Transverse colon (tissue), 4 donors: ENCODE measurements around the gene ARF1.

Source experiments
- EP300 ChIP-seq: sonication (generic); formaldehyde crosslinking; IDR thresholded peaks from one replicate; pipeline ENCODE4 v1.6.1; 2017; ENCODE audit warnings: antibody characterized with exemption, low read depth
- POLR2A ChIP-seq: fragments of 450-650 bp; IDR thresholded peaks from one replicate; pipeline ENCODE4 v1.6.1; 2016; ENCODE audit warnings: antibody characterized with exemption, mild to moderate bottlenecking, moderate library complexity
- POLR2AphosphoS5 ChIP-seq, 3 donors: sonication (generic); formaldehyde crosslinking; IDR thresholded peaks; one replicate each; pipeline ENCODE4 v1.6.1; 2016; ENCODE audit warnings: antibody characterized with exemption in 3 of 3
- TF ChIP-seq, protein P1 (sequence below), 5 experiments: fragments of 200-600 bp in 3 of 5; fragments of 450-650 bp in 2 of 5; sonication (generic) in 3 of 5; IDR thresholded peaks; 1 replicate in 2 of 5; 2 replicates in 3 of 5; pipeline ENCODE4 v1.5.1; 2016 to 2017; ENCODE audit warnings: antibody characterized with exemption in 5 of 5, inconsistent platforms in 3 of 5, mild to moderate bottlenecking in 2 of 5, moderate library complexity in 1 of 5

DNA sequence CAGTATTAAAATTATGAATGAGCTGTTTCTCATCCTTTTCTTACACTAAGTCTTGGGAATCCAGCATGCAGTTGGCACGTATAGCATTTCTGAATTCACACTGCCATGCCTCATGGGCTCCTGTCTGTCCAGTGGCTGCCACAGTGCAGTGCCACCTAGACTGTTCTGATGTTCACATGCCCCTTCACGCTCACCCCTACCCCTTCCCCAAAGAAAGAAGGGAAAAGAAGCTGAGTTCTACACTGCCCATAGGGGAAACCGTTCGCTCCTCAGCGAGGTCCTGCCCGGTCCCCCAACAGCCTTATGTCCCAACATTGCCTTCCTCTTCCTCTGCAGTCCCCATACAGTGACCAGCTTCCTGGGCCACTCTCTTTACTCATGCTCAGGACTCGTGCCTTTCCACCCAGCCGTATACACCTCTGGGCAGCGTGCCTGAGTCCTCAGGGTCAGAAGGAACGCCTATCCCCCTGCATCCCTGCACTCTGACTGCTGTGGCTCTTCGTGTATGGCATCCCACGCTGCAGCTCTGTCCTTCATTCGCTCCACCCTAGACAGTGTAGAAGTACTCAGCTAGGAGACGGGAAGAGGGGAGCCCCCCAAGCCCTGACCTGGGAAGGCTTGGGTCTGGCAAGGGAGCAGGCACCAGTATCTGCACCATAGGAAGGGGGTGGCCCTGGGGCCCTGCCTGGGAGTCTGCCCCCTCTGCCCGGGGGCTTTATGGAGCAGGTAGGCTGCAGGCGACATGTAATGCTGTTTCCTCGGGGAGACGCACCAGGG, 24.1 kb upstream of the ARF1 start:
- TF ChIP-seq, protein P1, sequence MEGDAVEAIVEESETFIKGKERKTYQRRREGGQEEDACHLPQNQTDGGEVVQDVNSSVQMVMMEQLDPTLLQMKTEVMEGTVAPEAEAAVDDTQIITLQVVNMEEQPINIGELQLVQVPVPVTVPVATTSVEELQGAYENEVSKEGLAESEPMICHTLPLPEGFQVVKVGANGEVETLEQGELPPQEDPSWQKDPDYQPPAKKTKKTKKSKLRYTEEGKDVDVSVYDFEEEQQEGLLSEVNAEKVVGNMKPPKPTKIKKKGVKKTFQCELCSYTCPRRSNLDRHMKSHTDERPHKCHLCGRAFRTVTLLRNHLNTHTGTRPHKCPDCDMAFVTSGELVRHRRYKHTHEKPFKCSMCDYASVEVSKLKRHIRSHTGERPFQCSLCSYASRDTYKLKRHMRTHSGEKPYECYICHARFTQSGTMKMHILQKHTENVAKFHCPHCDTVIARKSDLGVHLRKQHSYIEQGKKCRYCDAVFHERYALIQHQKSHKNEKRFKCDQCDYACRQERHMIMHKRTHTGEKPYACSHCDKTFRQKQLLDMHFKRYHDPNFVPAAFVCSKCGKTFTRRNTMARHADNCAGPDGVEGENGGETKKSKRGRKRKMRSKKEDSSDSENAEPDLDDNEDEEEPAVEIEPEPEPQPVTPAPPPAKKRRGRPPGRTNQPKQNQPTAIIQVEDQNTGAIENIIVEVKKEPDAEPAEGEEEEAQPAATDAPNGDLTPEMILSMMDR (IDR thresholded peaks at IDR 0.05) = no peak
- TF ChIP-seq EP300 (no peak), POLR2AphosphoS5 (IDR thresholded peaks at IDR 0.05) (no peak), POLR2A (no peak)
